ENCODE data around the gene LRFN4. TPM values are rescaled to one million over a fixed set of nuclear protein-coding genes. Genes with fewer than 3 reads are reported as not detected.
A peak's percentile ranks its signal among the peaks of the same experiment; 100 is the strongest.

The LRFN4 gene
- total and polyA plus RNA-seq, 2 of the 13 experiments (the other 11 are each of a cell fraction or from before 2014, with no cell fraction given) = 1.3 to 6.8 TPM

DNA sequence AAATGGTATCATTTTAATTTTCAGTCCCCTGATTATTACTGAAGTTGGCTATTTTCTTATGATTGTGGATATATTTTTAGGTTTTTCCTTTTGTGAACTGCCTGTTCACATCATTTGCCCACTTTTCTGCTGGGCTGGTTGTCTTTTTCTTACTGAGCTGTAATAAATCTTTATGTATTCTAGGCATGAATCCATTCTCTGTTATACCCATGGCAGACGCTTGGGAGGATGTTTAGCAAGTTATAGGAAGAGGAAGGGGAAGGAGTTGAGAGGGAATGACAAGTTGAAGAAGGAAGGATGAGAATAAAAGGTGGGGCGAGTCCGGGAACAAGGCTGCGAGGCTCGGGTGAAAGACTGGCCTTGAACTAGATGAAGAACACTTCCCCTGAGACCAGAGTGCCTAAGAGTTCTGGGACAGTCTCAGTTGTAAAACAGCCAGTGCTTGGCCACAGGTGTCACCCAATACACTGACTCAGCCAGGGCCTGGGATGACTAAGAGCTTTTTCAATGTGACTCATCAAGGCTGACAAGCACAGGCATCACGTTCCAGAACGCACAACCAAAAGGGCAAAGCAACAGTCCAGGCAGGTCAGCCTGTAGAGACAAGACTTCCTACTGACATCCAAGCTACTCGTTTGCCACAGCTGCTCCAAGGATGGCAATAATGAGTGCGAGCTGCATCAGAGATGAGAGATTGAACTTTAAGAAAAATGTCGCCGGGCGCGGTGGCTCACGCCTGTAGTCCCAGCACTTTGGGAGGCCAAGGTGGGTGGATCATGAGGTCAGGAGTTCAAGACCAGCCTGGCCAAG, 35.2 kb downstream of the LRFN4 start (continued):
- TF ChIP-seq CBX2 (IDR thresholded peaks at IDR 0.05; ENCODE audit: low read depth, low read length) = no peak
- TF ChIP-seq CBX2 (CRISPR knock-in tag; IDR thresholded peaks at IDR 0.05; ENCODE audit: low read depth) = no peak
- peak; percentile 69; the same call in 1 of the 2 replicates for TF ChIP-seq YEATS2 (CRISPR knock-in tag; IDR thresholded peaks at IDR 0.05; ENCODE audit: borderline replicate concordance)
- TF ChIP-seq, protein P1, sequence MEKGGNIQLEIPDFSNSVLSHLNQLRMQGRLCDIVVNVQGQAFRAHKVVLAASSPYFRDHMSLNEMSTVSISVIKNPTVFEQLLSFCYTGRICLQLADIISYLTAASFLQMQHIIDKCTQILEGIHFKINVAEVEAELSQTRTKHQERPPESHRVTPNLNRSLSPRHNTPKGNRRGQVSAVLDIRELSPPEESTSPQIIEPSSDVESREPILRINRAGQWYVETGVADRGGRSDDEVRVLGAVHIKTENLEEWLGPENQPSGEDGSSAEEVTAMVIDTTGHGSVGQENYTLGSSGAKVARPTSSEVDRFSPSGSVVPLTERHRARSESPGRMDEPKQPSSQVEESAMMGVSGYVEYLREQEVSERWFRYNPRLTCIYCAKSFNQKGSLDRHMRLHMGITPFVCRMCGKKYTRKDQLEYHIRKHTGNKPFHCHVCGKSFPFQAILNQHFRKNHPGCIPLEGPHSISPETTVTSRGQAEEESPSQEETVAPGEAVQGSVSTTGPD (CRISPR knock-in tag; IDR thresholded peaks at IDR 0.05) = no peak
- no peak for TF ChIP-seq HOXA3 (CRISPR knock-in tag; IDR thresholded peaks at IDR 0.05)
- TF ChIP-seq, protein P2, sequence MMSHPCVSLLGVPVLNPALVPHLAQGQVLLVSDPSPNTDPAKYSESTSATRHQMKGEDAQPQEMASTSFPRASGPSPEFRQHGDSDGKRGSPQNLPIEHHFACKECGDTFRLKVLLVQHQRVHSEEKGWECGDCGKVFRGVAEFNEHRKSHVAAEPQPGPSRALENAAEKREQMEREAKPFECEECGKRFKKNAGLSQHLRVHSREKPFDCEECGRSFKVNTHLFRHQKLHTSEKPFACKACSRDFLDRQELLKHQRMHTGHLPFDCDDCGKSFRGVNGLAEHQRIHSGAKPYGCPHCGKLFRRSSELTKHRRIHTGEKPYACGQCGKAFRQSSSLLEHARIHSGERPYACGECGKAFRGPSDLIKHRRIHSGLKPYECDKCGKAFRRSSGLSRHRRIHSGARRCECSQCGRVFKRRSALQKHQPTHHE (CRISPR knock-in tag; IDR thresholded peaks at IDR 0.05; ENCODE audit: borderline replicate concordance) = no peak
- peak; percentile 84 for TF ChIP-seq JUN (CRISPR knock-in tag; IDR thresholded peaks at IDR 0.05)
- no peak for TF ChIP-seq CENPX (CRISPR knock-in tag; IDR thresholded peaks at IDR 0.05)
- TF ChIP-seq, protein P3, sequence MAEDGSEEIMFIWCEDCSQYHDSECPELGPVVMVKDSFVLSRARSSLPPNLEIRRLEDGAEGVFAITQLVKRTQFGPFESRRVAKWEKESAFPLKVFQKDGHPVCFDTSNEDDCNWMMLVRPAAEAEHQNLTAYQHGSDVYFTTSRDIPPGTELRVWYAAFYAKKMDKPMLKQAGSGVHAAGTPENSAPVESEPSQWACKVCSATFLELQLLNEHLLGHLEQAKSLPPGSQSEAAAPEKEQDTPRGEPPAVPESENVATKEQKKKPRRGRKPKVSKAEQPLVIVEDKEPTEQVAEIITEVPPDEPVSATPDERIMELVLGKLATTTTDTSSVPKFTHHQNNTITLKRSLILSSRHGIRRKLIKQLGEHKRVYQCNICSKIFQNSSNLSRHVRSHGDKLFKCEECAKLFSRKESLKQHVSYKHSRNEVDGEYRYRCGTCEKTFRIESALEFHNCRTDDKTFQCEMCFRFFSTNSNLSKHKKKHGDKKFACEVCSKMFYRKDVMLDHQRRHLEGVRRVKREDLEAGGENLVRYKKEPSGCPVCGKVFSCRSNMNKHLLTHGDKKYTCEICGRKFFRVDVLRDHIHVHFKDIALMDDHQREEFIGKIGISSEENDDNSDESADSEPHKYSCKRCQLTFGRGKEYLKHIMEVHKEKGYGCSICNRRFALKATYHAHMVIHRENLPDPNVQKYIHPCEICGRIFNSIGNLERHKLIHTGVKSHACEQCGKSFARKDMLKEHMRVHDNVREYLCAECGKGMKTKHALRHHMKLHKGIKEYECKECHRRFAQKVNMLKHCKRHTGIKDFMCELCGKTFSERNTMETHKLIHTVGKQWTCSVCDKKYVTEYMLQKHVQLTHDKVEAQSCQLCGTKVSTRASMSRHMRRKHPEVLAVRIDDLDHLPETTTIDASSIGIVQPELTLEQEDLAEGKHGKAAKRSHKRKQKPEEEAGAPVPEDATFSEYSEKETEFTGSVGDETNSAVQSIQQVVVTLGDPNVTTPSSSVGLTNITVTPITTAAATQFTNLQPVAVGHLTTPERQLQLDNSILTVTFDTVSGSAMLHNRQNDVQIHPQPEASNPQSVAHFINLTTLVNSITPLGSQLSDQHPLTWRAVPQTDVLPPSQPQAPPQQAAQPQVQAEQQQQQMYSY (CRISPR knock-in tag; IDR thresholded peaks at IDR 0.05) = no peak
- TF ChIP-seq ZNF720 (CRISPR knock-in tag; IDR thresholded peaks at IDR 0.05) = no peak
- TF ChIP-seq JUNB (CRISPR knock-in tag; IDR thresholded peaks at IDR 0.05; ENCODE audit: borderline replicate concordance) = peak; percentile 60
- TF ChIP-seq MLLT10 (CRISPR knock-in tag; IDR thresholded peaks at IDR 0.05) = no peak
- TF ChIP-seq HDAC2 (CRISPR knock-in tag; IDR thresholded peaks at IDR 0.05) = peak; percentile 59; the same call in 1 of the 2 replicates
- TF ChIP-seq, protein P4, sequence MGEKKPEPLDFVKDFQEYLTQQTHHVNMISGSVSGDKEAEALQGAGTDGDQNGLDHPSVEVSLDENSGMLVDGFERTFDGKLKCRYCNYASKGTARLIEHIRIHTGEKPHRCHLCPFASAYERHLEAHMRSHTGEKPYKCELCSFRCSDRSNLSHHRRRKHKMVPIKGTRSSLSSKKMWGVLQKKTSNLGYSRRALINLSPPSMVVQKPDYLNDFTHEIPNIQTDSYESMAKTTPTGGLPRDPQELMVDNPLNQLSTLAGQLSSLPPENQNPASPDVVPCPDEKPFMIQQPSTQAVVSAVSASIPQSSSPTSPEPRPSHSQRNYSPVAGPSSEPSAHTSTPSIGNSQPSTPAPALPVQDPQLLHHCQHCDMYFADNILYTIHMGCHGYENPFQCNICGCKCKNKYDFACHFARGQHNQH (CRISPR knock-in tag; IDR thresholded peaks at IDR 0.05) = peak; percentile 100
- TF ChIP-seq ZFX (CRISPR knock-in tag; IDR thresholded peaks at IDR 0.05; ENCODE audit: low read depth) = peak; percentile 51; the same call in 1 of the 2 replicates
- TF ChIP-seq MBNL3 (CRISPR knock-in tag; conservative IDR thresholded peaks at IDR 0.05) = no peak
- TF ChIP-seq, protein P5, sequence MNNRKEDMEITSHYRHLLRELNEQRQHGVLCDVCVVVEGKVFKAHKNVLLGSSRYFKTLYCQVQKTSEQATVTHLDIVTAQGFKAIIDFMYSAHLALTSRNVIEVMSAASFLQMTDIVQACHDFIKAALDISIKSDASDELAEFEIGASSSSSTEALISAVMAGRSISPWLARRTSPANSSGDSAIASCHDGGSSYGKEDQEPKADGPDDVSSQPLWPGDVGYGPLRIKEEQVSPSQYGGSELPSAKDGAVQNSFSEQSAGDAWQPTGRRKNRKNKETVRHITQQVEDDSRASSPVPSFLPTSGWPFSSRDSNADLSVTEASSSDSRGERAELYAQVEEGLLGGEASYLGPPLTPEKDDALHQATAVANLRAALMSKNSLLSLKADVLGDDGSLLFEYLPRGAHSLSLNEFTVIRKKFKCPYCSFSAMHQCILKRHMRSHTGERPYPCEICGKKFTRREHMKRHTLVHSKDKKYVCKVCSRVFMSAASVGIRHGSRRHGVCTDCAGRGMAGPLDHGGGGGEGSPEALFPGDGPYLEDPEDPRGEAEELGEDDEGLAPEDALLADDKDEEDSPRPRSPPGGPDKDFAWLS (CRISPR knock-in tag; IDR thresholded peaks at IDR 0.05; ENCODE audit: borderline replicate concordance) = no peak
- peak; percentile 81 for TF ChIP-seq MED1 (CRISPR knock-in tag; IDR thresholded peaks at IDR 0.05)
- TF ChIP-seq, protein P6, sequence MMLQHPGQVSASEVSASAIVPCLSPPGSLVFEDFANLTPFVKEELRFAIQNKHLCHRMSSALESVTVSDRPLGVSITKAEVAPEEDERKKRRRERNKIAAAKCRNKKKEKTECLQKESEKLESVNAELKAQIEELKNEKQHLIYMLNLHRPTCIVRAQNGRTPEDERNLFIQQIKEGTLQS (CRISPR knock-in tag; IDR thresholded peaks at IDR 0.05) = peak; percentile 92
